SHP77 (cell line): ENCODE data around the gene ABHD12B.
A peak's percentile ranks its signal among the peaks of the same experiment; 100 is the strongest.

Source experiments
- DNase-seq, 2 experiments: peaks; one replicate each; lab custom pipeline; 2025; lab: John Stamatoyannopoulos, UW

The ABHD12B gene

GRCh38 chr14:50839048-50839447, 32.8 kb upstream of the ABHD12B start:
- DNase-seq = no peak

GRCh38 chr14:50839691-50840090, 32.2 kb upstream of the ABHD12B start:
- DNase-seq = no peak

- no peak for DNase-seq
These were observed 27.5 kb upstream of the ABHD12B start for GRCh38 chr14:50844391-50844790.

GRCh38 chr14:50845166-50845565, 26.7 kb upstream of the ABHD12B start:
- DNase-seq = no peak

- no peak for DNase-seq
These were observed 25.5 kb upstream of the ABHD12B start for GRCh38 chr14:50846226-50846880.

- no peak for DNase-seq
These were observed 18.0 kb upstream of the ABHD12B start for GRCh38 chr14:50853891-50854290.

- DNase-seq = no peak
These were observed 17.3 kb upstream of the ABHD12B start for GRCh38 chr14:50854521-50854920.

- DNase-seq = no peak
These were observed 16.3 kb upstream of the ABHD12B start for GRCh38 chr14:50855558-50855957.

GRCh38 chr14:50856660-50857059, 15.2 kb upstream of the ABHD12B start:
- no peak for DNase-seq

GRCh38 chr14:50859296-50859624, 12.6 kb upstream of the ABHD12B start:
- DNase-seq = no peak

GRCh38 chr14:50860478-50861086, 11.3 kb upstream of the ABHD12B start:
- DNase-seq = peak; percentile 80

GRCh38 chr14:50862036-50862570, 9.8 kb upstream of the ABHD12B start:
- no peak for DNase-seq

GRCh38 chr14:50864237-50864636, 7.6 kb upstream of the ABHD12B start:
- DNase-seq = no peak

GRCh38 chr14:50864946-50865345, 6.9 kb upstream of the ABHD12B start:
- DNase-seq = no peak

GRCh38 chr14:50865391-50866076, 6.3 kb upstream of the ABHD12B start:
- no peak for DNase-seq

GRCh38 chr14:50871228-50871627, 625 bp upstream of the ABHD12B start:
- DNase-seq = no peak

GRCh38 chr14:50874757-50875156, 2.9 kb downstream of the ABHD12B start:
- no peak for DNase-seq

- DNase-seq = no peak
These were observed 3.7 kb downstream of the ABHD12B start for GRCh38 chr14:50875359-50876070.

GRCh38 chr14:50882932-50883826, 11.3 kb downstream of the ABHD12B start:
- DNase-seq = no peak

GRCh38 chr14:50883827-50884197, 12.0 kb downstream of the ABHD12B start:
- DNase-seq = no peak

GRCh38 chr14:50887476-50887875, 15.6 kb downstream of the ABHD12B start:
- DNase-seq = no peak

- no peak for DNase-seq
These were observed 20.4 kb downstream of the ABHD12B start for GRCh38 chr14:50892255-50892654.
